GM19397 (cell line): Measurements from ENCODE around the gene ZCCHC4.
"Not testable (repeated sequence)": the region's sequence is repeated elsewhere in the genome, so short reads cannot be mapped to it uniquely, and the experiment has no call there.

ENCODE experiments used
- ATAC-seq: cut with Tn5 transposase; IDR thresholded peaks from one replicate; pipeline ENCODE4 v1.9.1; 2021; ENCODE audit warnings: mild to moderate bottlenecking, moderate library complexity; ENCODE audit not compliant: unreplicated experiment

The ZCCHC4 gene

DNA sequence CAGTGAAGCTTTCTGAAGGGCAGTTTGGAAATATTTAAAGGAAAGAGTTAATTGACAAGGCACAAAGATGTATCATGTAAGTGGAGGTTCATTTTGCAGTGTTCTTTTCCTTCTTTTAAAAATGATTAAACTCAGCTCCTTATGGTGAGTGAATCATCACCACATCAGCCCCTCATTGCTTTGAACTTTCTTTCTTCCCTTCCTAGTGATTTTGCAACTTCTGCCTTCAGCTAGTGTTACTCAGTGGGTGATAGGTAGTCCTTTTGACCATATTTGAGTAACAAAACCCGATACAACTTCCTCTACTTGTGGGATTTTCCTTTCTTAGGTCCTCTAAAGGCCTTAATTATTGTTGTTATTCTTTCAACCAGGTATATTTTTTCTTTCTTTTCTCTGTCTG lies 8.2 kb downstream of the ZCCHC4 start:
- no peak for ATAC-seq

DNA sequence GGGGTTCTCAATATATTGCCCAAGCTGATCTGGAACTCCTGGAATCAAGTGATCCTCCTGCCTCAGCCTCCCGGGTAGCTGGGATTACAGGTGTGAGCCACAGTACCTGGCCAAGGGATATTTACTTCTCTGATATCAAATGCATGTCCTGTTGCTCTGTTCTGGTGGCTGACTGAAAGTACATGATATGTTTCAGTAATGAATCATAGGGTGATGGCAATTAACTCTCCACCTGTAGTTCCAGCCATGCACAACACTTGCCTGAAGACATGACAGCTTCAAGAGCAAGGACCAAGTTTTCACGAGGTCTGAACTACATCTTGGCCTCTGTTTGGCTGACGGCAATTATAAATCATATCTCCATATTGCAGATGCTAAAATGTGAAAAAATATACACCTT lies 9.1 kb downstream of the ZCCHC4 start:
- ATAC-seq = no peak

DNA sequence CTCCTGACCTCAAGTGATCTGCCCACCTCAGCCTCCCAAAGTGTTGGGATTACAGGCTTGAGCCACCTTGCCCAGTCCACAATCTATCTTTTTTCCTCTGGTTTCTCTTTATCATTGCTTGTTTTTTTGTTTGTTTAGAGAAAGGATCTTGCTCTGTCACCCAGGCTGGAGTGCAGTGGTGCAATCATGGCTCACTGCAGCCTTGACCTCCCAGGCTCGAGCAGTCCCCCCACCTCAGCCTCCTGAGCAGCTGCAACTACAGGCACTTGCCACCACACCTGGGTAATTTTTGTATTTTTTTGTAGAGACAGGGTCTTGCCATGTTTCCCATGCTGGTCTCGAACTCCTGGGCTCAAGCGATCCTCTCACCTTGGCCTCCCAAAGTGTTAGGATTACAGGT lies 15.9 kb downstream of the ZCCHC4 start:
- not testable (repeated sequence) for ATAC-seq

- no peak for ATAC-seq
Observed at GRCh38 chr4:25330335-25330734, 17.8 kb downstream of the ZCCHC4 start.

DNA sequence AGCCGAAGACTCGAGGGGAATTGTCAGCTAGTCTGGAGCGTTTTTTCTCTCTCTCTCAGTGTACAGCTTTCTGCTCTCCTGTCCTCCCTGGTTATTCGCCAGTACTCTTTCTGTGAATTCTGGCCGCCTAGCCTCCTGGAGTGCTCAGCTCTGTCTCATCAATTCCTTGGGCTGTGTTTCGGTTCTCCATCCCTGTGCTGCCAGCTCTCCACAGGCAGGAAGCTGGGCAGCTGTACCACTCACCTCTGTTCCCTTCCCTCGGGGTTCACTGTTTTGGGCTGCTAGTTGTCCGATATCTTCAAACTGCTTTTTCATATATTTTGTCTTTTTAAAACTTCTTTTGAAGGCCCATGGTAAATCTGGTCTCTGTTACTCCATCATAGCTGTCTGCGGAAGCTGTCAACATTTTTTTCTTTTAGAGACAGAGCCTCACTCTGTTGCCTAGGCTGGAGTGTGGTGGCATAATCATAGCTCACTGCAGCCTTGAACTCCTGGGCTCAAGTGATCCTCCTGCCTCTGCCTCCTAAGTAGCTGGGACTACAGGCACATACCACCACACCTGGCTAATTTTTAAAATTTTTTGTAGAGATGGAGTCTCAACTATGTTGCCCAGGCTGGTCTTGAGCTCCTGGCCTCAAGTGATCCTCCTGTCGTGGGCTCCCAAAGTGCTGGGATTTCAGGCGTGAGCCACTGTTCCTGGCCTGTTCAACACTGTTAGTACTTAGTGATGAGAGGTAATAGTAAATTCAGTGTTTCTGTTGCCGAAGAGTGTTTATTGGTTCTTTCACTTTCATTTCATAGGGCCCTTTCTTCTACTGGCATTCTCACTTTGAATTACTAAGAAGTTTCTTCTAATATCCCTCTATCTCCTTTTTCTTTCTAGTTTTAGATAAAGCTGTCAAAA lies 18.6 kb downstream of the ZCCHC4 start:
- ATAC-seq = peak; percentile 73

DNA sequence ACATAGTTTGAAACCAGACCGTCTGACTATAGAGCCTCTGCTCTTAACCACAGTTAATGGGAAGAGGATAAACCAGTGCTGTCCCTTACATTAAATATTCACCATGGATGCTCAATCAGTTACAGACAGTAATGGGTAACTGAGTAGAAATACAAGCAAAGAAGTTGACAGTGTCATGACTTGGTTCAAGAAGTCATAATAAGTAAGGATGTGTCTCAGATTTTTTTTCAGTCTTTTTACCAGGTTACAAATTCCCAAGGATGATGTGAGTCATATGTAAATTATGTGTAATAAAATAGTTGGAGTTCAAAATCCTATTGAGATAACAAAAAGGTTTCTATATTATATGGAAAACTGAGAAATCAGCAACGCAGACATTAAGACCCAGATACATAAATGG lies 31.1 kb downstream of the ZCCHC4 start:
- no peak for ATAC-seq

DNA sequence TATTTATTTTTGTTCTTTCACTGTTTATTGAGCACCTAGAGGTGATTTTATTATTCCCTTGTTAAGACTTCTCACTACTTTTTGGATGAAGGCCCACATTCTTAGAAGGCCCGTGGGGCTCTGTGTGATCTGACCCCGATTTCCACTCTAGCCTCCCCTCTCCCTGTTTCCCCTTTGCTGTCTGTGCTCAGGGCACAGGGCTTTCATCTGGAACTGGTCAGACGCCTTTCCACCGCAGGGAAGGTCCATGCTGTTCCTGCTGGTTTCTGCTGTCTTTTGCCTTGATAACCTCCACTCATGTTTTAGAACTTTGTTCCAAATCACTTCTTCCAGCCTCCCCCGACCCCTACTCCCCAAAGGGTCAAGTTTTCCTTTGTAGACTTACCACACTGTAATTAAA lies 33.2 kb downstream of the ZCCHC4 start:
- ATAC-seq = no peak

DNA sequence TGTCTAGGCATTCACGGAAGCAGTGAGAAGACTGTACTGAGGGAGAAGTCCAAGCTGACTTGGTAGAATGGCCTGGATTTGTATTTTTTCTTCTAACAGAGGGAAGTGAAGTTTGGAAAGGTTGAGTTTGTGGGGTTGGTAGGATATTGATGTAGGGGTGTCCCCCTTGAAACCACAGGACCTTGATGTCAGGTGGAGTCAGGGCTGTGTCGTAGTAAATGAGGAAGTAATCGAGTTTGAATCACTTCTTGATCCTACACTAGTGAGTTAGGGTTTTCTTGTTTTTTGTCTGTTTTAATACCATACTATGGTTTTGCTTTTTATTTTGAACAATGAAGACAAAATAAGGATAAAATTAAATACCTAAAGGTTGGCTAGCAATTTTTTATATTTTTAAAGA lies 34.3 kb downstream of the ZCCHC4 start:
- no peak for ATAC-seq

DNA sequence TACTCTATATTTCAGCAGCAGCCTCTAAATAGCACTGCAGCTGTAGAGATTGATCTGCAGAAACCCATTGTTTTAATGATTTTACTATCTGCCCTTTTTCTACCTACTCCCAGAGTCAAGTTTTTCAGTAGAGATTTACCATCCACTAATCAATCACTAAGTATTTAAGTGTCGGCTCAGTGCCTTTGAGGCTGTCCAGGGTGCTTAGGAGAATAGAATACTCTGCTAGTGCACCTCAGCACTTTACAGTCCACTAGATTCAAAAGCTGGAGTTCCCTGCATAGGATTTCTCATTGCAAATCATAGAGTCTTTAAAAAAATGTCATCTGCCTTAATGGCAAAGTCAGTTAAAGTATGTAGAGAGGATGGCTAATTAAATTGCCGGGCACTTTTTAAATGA lies 34.9 kb downstream of the ZCCHC4 start:
- no peak for ATAC-seq

- ATAC-seq = no peak
Observed at GRCh38 chr4:25347971-25348370, 35.4 kb downstream of the ZCCHC4 start.

- no peak for ATAC-seq
Observed at GRCh38 chr4:25350561-25350960, 38.0 kb downstream of the ZCCHC4 start.

GRCh38 chr4:25351777-25352416 lies 39.3 kb downstream of the ZCCHC4 start:
- no peak for ATAC-seq

DNA sequence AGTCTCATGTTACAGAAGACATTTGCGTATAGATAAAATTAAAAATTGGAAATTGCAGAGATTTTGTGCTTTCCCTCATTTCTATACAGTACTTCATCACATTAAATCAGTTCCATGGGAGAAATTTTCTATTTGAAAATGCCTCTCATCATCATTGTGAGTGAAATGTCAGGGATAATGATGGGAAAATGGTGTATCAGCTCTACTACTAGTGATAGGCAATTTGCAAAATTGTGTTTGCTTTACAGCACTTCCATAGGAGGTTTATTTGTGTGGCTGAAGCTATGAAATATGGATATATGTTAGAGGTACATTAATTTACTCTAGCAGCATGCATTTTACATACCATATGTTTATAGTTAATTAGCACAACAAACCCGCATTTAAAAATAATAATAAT lies 43.5 kb downstream of the ZCCHC4 start:
- no peak for ATAC-seq

DNA sequence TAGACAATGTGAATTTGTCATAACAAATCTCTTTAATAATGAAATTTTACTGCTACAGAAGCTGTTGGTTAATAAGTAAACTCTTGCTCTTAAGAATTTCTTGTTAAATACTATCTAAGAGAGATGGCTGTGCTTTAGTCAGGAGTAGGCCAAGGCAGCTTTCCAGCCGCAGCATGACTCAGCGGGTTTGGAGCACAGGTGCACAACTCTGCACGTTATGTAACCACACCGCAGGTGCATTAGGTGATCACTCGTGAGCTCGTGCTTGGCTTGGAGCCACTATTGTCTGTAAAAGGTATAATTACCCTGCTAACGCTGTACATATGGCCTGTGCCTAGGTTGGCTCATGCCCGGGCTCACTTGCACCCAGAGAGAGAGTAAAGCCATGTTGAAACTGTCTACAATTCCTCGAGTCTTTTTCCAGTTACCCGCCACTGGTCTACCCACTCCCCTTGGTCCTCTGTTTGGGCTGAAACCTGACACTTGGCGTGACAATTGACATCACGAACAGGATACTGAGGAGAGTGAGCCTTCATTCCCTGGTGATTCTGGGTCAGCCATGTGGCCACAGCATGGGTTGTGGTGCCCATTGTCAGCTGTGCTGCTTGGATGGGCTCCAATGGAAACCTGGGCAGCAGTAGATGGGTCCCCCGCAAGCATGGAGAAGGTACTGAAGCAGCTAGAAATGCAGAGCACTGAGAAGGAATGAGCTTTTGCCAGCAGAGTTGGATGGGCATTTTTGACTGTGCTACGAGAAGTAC lies 46.1 kb downstream of the ZCCHC4 start:
- ATAC-seq = no peak

DNA sequence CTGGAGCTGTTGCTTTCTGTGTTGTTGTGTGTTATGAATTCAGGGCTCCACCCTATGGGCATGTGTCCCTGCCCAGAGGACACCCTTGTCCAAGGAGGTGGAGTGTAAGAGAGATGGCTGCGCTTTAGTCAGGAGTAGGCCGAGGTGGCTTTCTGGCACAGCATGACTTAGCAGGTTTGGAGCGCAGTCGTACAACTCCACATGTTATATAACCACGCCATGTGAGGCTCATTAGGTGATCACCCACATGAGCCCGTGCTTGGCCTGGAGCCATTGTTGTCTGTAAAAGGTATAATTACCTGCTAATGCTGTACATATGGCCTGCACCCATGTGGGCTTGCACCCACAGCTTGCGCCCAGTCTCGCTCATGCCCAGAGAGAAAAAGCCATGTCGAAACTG lies 48.7 kb downstream of the ZCCHC4 start:
- no peak for ATAC-seq

GRCh38 chr4:25367004-25367621 lies 54.5 kb downstream of the ZCCHC4 start:
- ATAC-seq = no peak

DNA sequence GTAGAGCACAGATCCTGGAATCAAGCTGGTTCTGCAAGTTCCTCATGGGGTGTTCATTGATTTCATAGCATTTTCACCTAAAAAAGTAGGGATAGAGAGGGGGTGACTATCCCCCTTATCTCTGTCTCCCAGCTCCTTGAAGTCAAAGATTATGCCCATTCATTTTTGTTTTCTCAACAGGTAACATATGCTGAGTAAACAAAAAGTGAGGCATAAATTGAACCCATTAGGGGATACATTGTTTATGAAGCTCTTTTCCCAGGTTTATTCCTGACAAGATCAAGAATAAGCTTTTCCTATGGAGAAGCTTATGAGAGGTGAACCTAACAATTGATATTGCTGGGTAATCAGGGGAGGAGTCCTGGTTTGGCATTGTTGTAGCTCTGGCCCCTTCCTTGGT lies 55.3 kb downstream of the ZCCHC4 start:
- no peak for ATAC-seq

GRCh38 chr4:25368315-25368714 lies 55.7 kb downstream of the ZCCHC4 start:
- ATAC-seq = no peak

DNA sequence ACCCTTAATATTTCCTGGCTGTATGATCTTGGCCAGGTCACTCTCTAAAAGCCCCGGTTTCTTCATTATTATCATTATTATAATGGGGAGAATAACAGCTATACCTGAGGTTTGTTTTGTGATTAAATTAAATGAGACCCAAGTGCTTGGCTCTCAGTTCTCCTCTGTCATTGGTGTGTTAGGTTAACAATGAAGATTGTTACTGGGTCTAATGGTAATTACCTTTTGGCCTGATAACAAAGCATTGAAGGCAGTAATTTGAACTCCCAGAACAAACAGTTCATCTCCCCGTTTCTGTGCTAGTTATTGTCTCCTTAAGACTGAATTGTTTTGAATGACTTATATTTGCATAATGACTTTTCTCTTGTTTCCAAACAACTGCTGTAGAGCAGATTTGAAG lies 57.7 kb downstream of the ZCCHC4 start:
- ATAC-seq = no peak

DNA sequence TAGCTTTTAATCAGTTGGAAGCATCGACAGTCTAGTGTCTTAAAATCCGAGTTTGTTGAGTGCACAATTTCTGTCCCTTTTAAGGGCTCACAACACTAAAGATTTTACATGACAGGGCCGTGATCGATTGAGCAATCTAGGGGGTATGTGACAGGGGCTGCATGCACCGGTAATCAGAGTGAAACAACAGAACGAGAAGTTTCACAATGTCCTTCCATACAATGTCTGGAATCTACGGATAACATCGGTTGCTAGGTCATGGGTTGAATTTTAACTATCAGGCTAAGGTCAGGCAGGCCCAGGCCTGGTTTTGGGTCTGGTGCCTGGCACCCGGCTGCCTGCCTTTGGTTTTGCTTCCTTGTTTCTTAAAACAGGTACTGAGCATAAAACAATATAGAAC lies 60.0 kb downstream of the ZCCHC4 start:
- not testable (repeated sequence) for ATAC-seq
